Adrenal gland (tissue), 5 donors: Measurements from ENCODE around the gene LILRB1.

Source experiments
- POLR2A ChIP-seq, 2 donors: fragments of 450-650 bp; IDR thresholded peaks; one replicate each; pipeline ENCODE4 v1.6.1; 2017; ENCODE audit warnings: antibody characterized with exemption in 2 of 2, mild to moderate bottlenecking in 2 of 2, moderate library complexity in 1 of 2
- TF ChIP-seq, protein P1 (sequence below), 6 experiments: fragments of 450-650 bp in 4 of 6; fragments of 200-600 bp in 2 of 6; sonication (generic) in 1 of 6; IDR thresholded peaks; 1 replicate in 5 of 6; 2 replicates in 1 of 6; pipeline versions ENCODE4 v1.5.1 to v1.8.0; 2016 to 2021; ENCODE audit warnings: antibody characterized with exemption in 6 of 6, mild to moderate bottlenecking in 2 of 6, moderate library complexity in 1 of 6
- donor health status: DM: no; HTN: no; CAD: no.

DNA sequence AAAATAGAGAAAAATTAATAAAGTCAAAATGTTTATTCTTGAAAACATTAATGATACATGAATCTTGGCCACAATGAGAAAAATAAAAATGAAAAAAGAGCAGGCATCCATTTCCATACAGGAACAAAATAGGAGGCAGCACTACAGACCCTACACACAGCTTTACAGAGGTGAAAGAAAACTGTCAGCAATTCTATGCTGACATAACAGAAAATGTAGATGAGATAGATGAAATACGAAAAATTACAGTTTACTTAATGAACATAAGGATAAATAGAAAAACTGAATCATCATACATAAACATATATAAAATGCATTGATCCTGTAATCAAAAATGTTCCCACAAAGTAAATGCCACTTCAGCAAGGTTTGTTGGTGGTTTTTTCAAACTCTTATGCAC lies 38.1 kb downstream of the LILRB1 start:
- TF ChIP-seq, protein P1, sequence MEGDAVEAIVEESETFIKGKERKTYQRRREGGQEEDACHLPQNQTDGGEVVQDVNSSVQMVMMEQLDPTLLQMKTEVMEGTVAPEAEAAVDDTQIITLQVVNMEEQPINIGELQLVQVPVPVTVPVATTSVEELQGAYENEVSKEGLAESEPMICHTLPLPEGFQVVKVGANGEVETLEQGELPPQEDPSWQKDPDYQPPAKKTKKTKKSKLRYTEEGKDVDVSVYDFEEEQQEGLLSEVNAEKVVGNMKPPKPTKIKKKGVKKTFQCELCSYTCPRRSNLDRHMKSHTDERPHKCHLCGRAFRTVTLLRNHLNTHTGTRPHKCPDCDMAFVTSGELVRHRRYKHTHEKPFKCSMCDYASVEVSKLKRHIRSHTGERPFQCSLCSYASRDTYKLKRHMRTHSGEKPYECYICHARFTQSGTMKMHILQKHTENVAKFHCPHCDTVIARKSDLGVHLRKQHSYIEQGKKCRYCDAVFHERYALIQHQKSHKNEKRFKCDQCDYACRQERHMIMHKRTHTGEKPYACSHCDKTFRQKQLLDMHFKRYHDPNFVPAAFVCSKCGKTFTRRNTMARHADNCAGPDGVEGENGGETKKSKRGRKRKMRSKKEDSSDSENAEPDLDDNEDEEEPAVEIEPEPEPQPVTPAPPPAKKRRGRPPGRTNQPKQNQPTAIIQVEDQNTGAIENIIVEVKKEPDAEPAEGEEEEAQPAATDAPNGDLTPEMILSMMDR (IDR thresholded peaks at IDR 0.05): no peak
- TF ChIP-seq POLR2A (IDR thresholded peaks at IDR 0.05): no peak
